ENCODE measurements around the gene LRRC46. TPM values are rescaled to one million over a fixed set of nuclear protein-coding genes. Genes with fewer than 3 reads are reported as not detected.
A peak's percentile ranks its signal among the peaks of the same experiment; 100 is the strongest.

Gene LRRC46, protein sequence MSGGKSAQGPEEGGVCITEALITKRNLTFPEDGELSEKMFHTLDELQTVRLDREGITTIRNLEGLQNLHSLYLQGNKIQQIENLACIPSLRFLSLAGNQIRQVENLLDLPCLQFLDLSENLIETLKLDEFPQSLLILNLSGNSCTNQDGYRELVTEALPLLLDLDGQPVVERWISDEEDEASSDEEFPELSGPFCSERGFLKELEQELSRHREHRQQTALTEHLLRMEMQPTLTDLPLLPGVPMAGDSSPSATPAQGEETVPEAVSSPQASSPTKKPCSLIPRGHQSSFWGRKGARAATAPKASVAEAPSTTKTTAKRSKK
- total RNA-seq: under 1 TPM in 1 of 4 donors, not detected in 3; 0.45 TPM

- peak; percentile 97 for DNase-seq (ENCODE audit: extremely low spot score)
- H3K9me3 ChIP-seq: no peaks in the 10 kb centered on the region
- under 1% methylated on average over 42 of the region's 42 CpGs for WGBS
- peaks cover 18 to 41% (median 31%) of the 10 kb centered on the region in 4 donors for H3K36me3 ChIP-seq
- intact Hi-C loops (cut with DNase I): no loop called here
- H3K27me3 ChIP-seq: no peaks in the 10 kb centered on the region
- TF ChIP-seq POLR2AphosphoS5 (IDR thresholded peaks at IDR 0.05): peak; percentile 97 to 99
- peak in 1 of 3 experiments; percentile 47 for TF ChIP-seq CTCF (IDR thresholded peaks at IDR 0.05)
- TF ChIP-seq POLR2A (IDR thresholded peaks at IDR 0.05; ENCODE audit: low read depth): peak; percentile 76
- no peak for TF ChIP-seq EP300 (IDR thresholded peaks at IDR 0.05)
- H3K4me3 ChIP-seq: peak within 1 kb of the TSS; percentile 74 to 88 (median 86)
- peak within 1 kb of the TSS; percentile 53 to 85 (median 75) for H3K27ac ChIP-seq (replicated peaks in 1 of 4)
- H3K4me1 ChIP-seq: peaks cover 20 to 28% (median 24%) of the 10 kb centered on the region in 4 donors
Measured at GRCh38 chr17:47831003-47831933, at the start of gene LRRC46, which contains the start of gene MRPL10. LRRC46 (plus strand) TSS chr17:47831670; CDS start chr17:47831990, 320 bp downstream. MRPL10 (minus strand) TSS chr17:47831541; CDS start chr17:47831511, 30 bp downstream.

GRCh38 chr17:47785538-47786123, 45.8 kb upstream of the LRRC46 start:
- H3K27me3 ChIP-seq: peaks cover 0 to 74% (median 13%) of the 10 kb centered on the region in 4 donors
- intact Hi-C loops (cut with DNase I): loop anchor here (10.0 kb wide), 1 partner anchor 81 kb away; no protein-coding TSS in a partner anchor
- no peak for TF ChIP-seq EP300 (IDR thresholded peaks at IDR 0.05)
- no peak for TF ChIP-seq CTCF (IDR thresholded peaks at IDR 0.05)
- TF ChIP-seq POLR2AphosphoS5 (IDR thresholded peaks at IDR 0.05): no peak
- TF ChIP-seq POLR2A (IDR thresholded peaks at IDR 0.05; ENCODE audit: low read depth): no peak
- no peaks in the 10 kb centered on the region for H3K36me3 ChIP-seq
- no peak overlapping the region for H3K27ac ChIP-seq (replicated peaks in 1 of 4)
- no peaks in the 10 kb centered on the region for H3K9me3 ChIP-seq
- DNase-seq (ENCODE audit: extremely low spot score): no peak
- 43% methylated on average over 5 of the region's 5 CpGs for WGBS
- peaks cover 9 to 11% (median 10%) of the 10 kb centered on the region in 4 donors for H3K4me1 ChIP-seq
- no peak overlapping the region for H3K4me3 ChIP-seq

- WGBS: 9% methylated on average over 9 of the region's 70 CpGs
- Histone ChIP-seq H3K27me3 (peaks cover 0 to 94% (median 30%) of the 10 kb centered on the region in 4 donors), H3K9me3 (no peaks in the 10 kb centered on the region), H3K36me3 (no peaks in the 10 kb centered on the region), H3K27ac (replicated peaks in 1 of 4) (peak overlapping the region in 1 of 4 donors; percentile 32), H3K4me1 (peaks cover 9 to 11% (median 10%) of the 10 kb centered on the region in 4 donors), H3K4me3 (peak overlapping the region; percentile 50 to 60 (median 53))
- intact Hi-C loops (cut with DNase I): loop anchor here (10.0 kb wide), 1 partner anchor 85 kb away; no protein-coding TSS in a partner anchor
- peak; percentile 90 for DNase-seq (ENCODE audit: extremely low spot score)
- TF ChIP-seq EP300 (IDR thresholded peaks at IDR 0.05) (no peak), CTCF (IDR thresholded peaks at IDR 0.05) (peak; percentile 51 to 65 (median 51)), POLR2A (IDR thresholded peaks at IDR 0.05; ENCODE audit: low read depth) (no peak), POLR2AphosphoS5 (IDR thresholded peaks at IDR 0.05) (no peak)
Measured at GRCh38 chr17:47789611-47790561, 41.6 kb upstream of the LRRC46 start.

Data from esophagus muscularis mucosa (tissue), 4 donors.